ENCODE measurements around the gene NUF2.
"Not testable (repeated sequence)": the region's sequence is repeated elsewhere in the genome, so short reads cannot be mapped to it uniquely, and the experiment has no call there.

The NUF2 gene

GRCh38 chr1:163337631-163338030 lies 15.9 kb downstream of the NUF2 start:
- no peak for DNase-seq

- DNase-seq, result no peak
Observed at GRCh38 chr1:163346326-163346870, 24.6 kb downstream of the NUF2 start.

- no peak for DNase-seq
Observed at GRCh38 chr1:163347106-163347505, 25.4 kb downstream of the NUF2 start.

- no peak for DNase-seq
Observed at GRCh38 chr1:163351912-163352311, 30.2 kb downstream of the NUF2 start.

GRCh38 chr1:163357378-163357777 lies 35.6 kb downstream of the NUF2 start:
- no peak for DNase-seq

DNA sequence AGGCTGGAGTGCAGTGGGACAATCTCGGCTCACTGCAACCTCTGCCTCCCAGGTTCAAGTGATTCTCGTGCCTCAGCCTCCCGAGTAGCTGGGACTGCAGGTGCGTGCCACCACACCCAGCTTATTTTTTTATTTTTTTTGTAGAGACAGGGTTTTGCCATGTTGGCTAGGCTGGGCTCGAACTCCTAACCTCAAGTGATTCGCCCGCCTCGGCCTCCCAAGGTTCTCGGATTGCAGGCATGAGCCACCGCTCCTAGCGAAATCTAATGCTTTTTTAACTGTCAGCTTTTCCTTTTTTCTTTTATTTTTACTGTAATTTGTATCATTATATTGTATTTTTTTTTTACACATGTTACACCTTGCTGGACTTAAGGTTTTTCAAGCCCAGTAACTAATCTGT lies 36.4 kb downstream of the NUF2 start:
- not testable (repeated sequence) for DNase-seq

DNA sequence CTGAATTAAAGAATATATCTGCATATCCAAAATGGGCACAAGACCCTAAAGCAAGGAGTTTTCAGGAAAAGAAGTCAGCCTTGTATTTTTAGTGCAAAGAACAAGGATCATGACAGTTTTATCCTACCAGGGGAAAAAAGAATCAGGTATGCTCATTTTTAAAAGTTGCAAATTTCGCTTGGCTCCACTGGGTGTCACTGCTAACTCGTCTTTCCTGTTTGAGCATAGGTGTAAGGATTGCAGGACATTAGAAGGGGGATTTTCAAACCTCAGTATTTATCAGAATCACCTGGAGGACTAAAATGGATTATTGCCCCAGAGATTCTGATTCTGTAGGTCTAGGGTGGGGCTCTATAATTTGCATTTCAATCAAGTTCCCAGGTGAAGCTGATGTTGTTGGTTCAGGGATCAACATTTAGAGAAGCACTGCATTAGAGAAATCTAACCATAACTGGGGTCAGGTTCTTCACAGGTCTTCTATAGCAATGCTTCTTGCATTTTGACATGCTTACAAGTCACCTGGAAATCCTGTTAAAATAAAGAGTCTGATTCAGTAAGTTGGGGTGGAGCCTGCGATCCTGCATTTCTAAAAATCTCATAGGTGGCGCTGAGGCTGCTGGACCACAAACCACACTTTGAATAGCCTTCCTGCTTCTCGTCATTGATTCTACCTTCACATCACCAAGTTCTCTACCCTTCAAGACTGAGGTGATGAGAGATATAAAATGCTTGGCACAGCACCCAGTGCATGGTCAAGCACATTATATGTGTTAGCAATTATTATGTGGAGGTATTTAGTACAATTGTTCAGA lies 39.6 kb downstream of the NUF2 start:
- DNase-seq, result peak; percentile 66

DNA sequence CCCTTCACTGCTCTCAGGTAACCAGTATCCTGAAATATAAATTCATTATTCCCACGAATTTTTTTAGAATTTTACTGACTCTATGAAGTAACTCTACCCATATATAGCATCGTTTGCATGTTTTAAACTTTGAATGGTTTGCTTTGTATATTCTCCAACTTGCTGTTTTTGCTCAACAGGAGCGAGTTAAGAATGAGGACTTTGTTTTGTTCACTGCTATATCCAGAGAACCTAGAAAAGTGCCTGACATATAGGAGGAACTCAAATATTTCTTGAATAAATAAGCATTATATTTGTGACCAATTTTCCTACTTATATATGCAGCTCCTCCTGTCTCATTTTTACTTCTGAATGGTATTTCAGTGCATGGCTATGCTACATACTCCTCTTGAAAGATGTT lies 43.4 kb downstream of the NUF2 start:
- DNase-seq, result no peak

GRCh38 chr1:163366555-163366954 lies 44.8 kb downstream of the NUF2 start:
- no peak for DNase-seq

GRCh38 chr1:163367721-163368120 lies 46.0 kb downstream of the NUF2 start:
- DNase-seq, result no peak

GRCh38 chr1:163372576-163372975 lies 50.8 kb downstream of the NUF2 start:
- no peak for DNase-seq

GRCh38 chr1:163378554-163378953 lies 56.8 kb downstream of the NUF2 start:
- no peak for DNase-seq

GRCh38 chr1:163379801-163380200 lies 58.0 kb downstream of the NUF2 start:
- peak; percentile 30 for DNase-seq

DNA sequence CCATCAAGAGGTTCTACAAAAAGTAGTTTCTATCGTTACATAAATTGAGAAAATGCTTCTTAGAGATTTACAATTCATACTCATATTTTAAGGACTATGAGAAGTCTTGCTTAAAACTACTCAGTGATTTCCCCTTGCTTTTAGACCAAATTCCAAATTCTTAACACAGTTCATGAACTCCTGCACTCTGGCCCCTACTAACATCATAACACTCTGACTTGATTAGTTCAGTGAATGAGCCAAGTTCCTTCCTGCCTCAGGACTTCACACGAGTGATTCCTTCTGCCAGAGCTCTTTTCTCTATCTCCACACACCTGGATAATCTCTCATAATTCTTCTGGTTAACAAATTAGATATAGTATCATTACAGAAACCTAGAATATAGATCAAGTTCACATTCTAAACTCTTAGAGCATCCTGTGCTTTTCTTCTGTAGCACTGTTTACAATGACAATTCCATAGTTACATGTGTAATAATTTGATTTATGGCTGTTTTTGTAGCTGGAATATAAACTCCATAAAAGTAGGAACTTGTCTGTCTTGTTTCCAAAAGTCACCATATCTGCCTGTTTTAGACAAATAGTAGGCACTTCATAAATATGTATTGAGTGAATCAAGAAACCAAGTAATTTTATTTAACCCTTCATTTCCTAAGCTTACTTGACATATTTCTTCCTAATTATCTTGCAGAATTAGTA lies 59.9 kb downstream of the NUF2 start:
- DNase-seq, result no peak

DNA sequence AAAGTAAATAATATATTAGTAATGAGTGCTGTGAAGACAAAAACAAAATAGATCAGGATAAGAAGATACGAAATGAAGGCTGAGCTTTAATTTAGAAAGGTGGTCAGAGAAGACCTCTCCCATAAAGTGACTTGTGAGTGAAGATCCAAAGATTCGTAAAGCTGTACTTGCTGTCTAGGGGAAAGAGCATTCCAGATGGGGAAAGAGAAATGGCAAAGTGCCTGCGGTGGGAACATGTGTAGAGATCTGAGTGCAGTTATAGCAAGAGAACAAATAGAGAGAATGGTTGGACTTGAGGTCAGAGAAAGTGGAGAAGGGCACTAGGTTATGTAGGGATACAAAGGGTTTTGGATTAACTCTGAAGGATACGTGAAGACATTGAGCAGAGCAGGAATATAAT lies 60.6 kb downstream of the NUF2 start:
- no peak for DNase-seq

DNA sequence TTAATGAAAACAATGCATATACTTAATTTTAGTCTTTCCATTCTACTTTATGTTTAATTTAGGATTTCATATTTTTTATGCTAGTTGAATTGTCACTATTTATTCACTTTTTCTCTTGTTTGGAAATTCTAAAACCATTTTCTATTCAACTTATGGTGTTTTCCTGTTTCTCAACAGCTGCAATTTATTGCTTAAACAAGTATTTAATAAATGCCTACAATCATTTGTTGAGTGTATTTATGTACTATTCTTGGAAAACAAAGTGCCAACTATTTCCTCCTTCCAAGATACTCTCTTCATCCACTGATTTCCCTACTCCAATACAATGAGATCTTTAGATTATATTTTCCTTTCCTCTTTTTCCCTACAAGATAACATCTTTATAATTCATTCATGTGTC lies 65.4 kb downstream of the NUF2 start:
- DNase-seq, result no peak

- no peak for DNase-seq
Observed at GRCh38 chr1:163388970-163389369, 67.2 kb downstream of the NUF2 start.

DNA sequence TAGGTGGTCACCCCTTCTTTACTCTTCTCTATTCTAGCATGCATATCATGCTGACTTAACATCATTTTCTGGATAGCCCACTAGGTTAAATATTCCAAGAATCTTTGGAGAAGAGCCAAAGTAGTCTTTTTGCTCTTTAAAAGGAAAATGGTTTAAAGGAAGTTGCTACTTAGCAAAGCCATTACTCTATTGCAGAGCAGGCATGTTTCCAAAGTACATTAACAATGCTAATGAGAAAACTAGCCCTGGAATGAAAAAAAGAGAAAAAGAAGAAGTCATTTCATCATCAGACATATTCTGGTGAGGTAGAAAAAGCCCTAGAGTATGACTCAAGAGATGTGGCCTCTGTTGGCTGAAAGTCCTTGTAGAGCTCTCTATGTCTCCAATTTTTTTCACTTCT lies 74.0 kb downstream of the NUF2 start:
- no peak for DNase-seq

DNA sequence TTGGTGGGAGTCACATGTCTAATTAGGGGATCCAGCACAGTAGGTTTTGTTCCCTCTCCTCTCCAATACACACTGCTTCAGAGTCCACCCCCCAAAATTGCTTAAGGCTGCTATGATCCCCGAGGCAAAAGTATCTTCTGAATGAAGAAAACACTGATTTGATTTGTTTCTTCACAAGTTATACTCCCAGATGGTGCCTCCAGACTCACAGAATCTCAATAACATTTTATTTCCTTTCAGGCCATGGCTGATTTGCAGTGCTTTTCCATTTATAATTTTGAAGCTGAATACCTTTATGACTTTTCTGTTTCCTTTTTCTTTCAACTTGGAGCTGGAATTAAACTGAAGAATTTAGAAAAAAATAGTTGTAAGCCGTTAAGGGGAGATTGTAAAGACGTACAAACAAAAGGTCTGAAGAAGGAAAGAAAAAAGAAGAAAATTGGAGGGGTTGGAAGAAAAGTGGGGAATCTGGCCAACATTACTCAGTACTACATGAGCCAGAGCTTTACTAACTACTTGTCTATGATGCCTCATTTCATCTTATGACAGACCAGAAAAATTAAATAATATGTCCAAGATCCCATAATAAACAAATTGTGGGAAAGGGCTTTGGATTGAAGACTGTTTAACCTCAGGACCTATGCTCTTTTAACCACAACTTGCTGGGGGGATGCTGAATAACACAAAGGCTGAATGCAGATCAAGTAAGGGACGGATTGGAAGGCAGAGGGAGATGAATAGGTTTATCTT lies 75.9 kb downstream of the NUF2 start:
- DNase-seq, result no peak

DNA sequence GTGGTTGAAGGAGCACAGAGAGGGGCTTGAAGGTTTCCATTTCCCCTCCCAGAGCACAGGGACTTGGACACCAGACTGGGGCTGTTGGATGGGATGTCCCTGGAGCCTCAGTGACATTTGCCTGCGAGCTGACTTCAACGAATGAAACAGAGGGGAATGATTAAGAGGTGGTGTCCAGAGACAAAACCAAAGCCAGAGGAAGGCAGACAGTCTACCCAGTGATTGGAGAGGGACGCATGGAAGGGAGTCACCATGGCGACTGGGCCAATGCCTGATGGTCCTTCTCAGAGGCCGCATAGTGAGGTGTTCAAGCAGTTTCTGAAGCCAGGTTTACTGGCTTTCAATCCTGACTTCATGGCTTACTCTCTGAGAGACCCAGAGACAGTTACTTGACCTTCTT lies 77.2 kb downstream of the NUF2 start:
- DNase-seq, result no peak

GRCh38 chr1:163399976-163400601 lies 78.3 kb downstream of the NUF2 start:
- no peak for DNase-seq

DNA sequence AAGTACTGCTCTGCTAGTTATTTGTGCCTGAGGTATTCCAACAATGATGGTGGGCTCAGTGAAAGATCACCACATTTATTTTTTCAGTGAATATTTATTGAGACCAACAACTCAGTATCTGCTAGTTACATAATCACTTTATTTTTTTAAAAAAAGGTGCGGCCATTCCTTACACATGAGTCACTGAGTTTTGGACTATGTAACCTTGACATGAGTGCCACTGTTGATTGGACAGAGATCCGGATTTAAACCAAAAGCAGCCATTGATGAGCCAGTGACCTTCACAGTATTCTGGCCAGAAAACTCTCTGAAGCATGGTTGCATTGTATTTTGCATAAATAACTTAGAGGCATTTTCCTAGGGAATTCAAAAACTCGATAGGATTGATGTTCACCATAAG lies 79.5 kb downstream of the NUF2 start:
- DNase-seq, result no peak
